HG02981 (cell line): ENCODE data around the gene HENMT1.

Source experiments
- ATAC-seq: cut with Tn5 transposase; IDR thresholded peaks from one replicate; pipeline ENCODE4 v1.9.1; 2021; ENCODE audit warnings: mild to moderate bottlenecking, moderate library complexity; ENCODE audit not compliant: unreplicated experiment

Gene HENMT1

DNA sequence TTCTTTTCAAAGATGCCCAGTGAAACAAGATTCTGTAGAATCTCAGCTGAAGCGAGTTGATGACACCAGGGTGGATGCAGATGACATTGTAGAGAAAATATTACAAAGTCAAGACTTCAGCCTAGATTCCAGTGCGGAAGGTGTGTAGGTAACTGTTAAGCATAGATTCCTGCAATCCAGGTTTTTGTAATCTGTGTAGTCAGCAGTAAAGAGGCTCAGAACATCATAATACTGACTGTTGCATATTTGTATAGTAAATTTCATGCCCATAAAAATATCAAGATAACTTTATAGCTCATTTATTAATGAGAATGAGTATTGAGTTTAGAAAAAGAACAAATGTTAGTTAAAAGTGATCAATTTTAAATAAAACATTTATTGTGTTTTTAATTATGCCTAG is 32.2 kb downstream of the HENMT1 start:
- ATAC-seq = no peak

DNA sequence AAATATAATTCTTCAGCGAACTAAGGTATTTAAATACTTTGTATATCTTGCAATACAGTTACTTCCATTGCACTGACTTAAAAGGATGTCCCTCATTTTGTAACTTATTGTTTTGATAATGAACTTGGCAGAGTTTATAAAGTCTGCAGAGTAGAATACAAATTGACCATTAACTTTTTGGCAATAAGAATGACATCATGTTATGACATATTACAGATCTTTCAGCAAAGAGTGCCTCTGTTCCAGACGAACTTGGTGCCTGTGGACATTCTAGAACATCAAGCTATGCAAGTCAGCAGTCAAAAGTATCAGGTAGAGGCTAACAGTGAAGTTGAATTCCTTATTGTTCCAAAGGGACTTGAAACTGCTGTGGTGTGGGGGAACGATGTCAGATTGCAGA is 32.9 kb downstream of the HENMT1 start:
- no peak for ATAC-seq

DNA sequence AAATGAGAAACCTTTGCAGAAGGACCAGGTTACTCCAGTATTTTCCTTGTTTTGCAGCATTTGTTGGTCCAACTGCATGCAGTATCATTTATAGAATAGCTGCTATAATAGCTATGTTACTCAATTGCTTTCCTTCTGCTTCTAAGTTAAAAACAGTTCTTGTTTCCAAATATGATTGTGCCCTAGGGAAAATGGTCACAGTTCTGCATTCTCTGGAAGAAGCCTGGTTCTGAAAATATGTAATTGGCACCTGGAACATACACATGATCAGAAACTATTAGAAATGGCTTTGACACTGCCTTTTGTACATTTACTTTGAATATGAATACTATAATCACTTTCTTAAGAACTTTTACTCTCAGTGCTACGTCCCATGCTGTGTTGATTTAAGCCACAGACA is 33.6 kb downstream of the HENMT1 start:
- no peak for ATAC-seq

DNA sequence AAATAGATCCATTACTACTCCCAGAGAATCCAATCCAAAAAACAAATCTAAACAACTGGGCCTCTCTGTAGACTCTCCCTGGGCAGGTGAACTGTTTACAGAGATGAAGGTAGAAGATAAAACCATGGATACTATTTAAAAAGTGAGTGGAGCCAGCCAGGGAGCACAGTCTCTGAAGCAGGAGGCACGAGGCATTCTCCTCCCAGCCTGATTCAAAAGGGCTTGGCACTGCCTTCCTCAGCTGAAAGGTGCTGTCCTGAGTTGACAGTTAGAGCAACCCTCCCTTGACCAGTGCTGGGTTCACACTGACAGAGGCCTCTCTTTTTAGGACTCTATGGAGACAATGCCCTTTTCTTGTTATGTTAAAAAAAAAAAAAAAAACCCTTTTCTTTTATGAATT is 36.8 kb downstream of the HENMT1 start:
- no peak for ATAC-seq

DNA sequence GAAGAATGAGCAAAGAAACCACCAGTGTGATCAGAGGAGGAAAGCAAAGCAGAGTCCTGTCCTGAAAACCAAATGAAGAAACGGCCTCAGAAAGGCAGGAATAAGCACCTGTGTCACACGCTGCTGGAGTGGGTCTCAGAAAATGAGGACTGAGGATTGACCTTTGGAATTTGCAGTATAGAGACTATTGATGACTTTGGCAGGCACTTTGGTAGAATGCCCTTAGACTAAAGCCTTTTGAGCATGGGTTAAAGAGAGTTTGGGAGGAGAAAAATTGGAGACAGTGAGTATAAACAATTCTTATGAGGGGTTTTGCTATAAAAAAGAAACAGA is 43.2 kb downstream of the HENMT1 start:
- no peak for ATAC-seq

DNA sequence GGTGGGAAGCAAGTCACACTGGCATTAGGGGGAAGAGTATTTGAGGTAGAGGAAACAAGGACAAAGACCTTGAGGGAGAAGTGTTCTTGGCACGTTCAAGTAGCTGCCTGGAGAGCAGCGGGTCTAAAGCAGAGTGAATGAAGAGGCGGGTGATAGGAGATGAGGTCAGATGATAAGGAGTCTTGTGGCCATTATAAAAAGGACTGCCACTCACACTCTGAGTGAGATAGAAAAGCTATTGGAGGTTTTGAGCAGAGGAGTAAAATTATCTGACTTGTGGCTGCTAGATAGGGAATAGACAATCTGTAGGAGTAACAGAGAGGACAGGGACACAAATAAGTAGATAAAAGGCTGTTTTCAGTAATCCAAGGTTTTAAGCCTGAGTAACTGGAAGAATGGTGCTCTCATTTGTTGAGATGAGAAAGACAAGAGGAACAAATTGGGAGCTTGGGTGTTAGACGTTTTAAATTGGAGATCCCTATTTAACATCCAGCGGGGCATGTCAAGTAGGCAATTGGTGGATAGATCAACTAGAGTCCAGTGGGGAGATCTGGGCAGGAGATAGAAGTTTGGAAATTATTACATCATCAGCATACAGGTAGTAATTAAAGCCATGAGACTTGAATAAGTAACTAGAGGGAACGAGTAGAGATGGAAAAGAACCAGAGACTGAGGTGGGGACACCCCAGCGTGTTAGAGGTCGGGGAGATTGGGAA is 43.7 kb downstream of the HENMT1 start:
- ATAC-seq = no peak

DNA sequence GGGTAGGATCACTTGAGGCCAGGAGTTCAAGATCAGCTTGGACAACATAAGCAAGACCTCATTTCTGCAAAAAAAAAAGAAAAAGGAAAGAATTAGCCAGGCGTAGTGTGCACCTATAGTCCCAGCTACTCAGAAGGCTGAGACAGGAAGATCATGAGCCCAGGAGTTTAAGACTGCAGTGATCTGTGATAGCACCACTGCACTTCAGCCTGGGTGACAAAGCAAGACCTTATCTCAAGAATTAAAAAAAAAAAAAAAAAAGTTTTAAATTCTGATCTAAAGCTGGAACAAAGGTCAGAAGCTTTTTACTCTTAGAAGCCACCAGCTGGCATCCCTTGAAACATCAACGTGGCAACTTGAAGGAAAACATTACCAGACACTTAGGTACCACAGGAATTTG is 45.3 kb downstream of the HENMT1 start:
- ATAC-seq = no peak

DNA sequence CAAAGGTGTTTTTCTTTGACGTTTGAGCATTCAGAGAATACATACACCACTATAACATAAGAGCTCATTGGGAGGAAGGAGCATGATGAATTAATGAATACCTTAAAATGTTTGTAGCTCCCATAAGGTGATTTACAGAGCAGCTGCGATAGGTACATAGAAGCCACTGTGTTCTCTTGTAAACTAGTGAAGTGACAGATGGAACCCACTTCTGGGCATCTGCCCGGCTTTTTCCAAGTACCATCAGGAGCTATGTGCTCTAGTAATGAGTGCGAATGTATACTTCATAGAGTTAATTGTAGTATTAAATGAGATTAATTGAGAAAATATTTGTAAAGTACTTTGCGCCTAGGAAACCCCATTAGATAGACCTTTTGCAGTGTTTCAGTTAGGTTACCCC is 48.4 kb downstream of the HENMT1 start:
- ATAC-seq = no peak

DNA sequence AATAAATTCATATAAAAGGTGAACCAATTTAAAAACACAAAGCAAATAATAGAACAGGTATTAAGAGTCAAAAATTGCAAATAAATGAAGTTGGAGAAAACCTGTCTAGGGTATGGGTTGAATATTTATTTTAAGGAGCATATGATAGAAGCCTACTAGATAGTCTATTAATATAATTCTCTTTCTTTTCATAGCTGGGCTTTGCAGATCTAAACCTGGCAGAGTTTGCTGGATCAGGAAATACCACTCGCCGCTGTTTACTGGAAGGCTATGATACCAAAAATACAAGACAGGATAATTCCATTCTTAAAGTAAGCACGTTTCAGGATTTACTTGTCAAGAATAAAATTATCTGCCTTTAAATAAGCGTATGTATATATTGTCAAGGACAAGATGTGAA is 48.9 kb downstream of the HENMT1 start:
- ATAC-seq = no peak

DNA sequence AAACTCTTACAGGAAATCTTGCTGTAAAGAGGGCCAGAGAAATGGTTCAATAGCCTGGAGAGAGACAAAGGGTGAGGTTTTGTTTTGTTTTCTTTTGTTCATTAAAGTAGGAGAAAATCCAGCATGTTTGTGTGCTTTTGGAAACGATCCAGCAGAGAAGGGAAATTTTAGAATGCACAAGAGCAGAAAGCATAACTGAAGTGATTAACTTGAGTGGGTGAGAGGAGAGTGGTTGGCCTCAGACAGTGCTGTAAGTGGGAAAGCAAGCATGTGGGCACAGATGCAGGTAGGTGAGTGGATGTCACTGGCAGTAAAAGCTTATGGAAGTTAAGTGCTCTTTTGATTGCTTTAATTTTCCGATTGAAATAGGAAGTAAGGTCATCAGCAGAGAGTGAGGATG is 50.8 kb downstream of the HENMT1 start:
- no peak for ATAC-seq

DNA sequence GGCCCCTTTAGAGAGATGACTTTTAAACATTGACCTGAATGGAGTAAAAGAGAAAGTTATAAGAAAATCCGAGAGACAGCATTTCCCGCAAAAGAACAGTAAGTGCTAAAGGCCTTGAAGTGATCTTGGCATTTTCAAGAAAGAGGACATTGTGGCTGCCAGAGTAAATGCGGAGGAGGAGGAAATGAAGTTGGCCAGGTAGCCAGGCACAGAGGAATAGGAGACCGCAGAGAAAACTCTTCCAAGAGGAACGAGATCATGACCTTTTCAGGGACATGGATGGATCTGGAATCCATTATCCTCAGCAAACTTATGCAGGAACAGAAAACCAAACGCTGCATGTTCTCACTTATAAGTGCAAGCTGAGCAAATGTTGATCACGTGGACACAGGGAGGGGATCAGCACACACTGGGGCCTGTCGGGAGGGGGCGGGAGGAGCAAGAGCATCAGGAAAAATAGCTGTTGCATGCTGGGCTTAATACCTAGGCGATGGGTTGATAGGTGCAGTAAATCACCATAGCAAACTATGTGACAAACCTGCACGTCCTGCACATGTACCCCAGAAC is 51.3 kb downstream of the HENMT1 start:
- no peak for ATAC-seq

DNA sequence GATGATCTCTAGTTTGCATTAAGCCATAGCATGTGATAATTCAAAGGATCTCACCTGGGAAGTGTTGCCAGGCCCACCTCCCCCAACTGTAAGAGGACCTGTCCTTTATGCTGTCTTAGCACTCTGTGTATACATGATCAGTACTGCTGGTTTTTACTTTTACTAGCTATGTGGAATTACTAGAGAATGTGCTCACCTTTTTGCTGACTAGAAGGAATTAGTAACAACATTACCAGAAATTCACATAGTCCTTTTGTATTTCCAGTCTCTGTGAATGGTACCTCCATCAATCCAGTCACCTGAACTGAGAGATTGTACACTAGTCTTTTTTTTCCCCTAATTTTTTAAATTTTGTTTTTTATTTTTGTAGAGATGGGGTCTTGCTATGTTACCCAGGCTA is 54.4 kb downstream of the HENMT1 start:
- ATAC-seq = no peak

DNA sequence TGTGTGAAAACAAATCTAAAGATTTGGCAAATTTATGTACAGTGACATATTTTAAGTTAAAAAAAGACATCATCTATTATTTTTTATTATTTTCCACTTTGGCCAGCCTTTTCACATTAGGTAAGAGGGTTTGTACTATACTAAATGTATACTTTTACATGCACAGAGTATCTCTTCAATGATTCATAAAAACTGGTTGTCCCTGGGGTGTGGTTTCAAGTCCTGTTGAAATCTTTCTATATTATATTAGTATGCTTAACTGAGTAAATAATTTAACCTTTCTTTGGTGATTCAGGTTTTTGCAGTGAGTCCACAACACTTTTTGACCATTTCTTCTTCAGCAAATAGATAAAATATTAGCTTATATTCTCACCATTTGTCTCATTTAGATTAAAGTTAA is 55.3 kb downstream of the HENMT1 start:
- ATAC-seq = no peak

DNA sequence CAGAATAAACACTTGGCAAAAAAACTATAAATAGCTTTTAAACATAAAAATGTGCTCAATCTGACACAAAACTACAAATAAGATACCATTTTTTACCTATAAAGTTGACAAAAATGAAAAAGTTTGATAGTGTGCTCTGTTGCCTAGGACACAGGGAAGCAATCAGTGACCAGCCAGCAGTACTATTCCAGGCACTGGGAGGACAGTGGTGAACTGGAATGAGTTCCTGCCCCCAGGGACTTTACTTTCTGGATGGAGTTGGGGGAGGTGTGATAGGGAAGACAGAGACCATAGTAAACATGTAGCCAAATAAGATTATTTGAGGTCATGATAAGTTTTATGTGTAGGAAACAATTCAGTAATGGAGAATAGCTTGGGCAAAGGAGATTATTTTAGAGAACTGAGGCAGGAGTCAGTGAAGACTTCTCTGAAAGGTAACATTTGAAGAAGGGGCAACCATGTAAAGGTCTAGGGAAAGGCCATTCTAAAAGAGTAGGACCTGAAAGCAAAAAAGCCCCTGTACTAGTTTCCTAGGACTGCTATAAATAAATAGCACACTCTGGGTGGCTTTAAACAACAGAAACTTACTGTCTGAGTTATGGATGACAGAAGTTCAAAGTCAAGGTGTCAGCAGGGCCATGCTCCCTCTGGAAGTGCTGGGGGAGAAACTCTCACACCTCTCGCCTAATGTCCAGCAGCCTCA is 59.0 kb downstream of the HENMT1 start:
- ATAC-seq = no peak

DNA sequence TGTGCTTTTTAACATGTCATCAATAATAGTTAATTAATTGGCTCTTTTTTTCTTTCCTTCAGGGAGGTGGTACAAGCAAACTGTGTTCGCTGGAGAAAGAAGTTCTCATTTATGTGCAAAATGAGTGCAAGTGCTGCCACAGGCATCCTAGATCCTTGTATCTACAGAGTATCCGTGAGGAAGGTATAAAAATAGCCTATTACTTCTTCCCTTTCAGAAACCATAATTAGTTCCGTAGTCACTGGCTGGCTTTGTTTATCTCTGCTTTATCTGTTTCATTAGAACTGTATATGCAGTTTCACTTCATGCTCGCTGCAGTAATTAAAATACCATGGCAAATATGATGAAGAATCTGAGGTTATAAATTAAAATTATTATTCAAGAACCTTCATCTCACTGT is 60.4 kb downstream of the HENMT1 start:
- no peak for ATAC-seq

DNA sequence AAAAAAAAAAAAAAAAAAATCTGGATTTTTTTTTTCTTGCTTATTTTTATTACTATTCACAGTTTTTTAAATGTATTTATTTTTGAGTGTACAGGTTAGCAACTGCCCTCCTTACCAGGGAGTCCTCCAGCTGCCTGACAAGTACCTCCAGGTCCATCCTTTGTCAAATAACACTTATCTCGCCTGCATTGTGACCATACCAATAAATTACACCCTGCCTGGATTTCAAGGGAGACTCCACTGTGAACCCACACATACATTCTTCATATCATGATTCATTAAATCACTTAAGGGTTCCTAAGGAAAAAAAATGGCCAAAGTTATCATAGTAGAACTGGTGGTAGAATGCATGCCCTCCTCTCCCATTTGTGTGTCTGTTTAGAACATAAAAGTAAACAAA is 62.6 kb downstream of the HENMT1 start:
- no peak for ATAC-seq
